Stimulated activated CD4-positive, alpha-beta T cell treated with anti-CD3 and anti-CD28 coated beads, Interleukin-12 subunit alpha, Interleukin-12 subunit beta, amount 100 ng/mL, for 4 hours (primary cell): Measurements from ENCODE around the gene WDR93.

Source experiments
- DNase-seq: peaks from one replicate; pipeline ENCODE4 v3.0.0-alpha.2; 2020

Gene WDR93

GRCh38 chr15:89690276-89691218, at the start of gene WDR93, which contains the start of gene PEX11A:
WDR93 (plus strand) TSS chr15:89690811; CDS start chr15:89701747, 10,936 bp downstream.
PEX11A (minus strand) TSS chr15:89690754; CDS start chr15:89690632, 122 bp downstream.
- DNase-seq = peak; percentile 77

GRCh38 chr15:89641053-89641452, 49.6 kb upstream of the WDR93 start:
- DNase-seq = no peak

DNA sequence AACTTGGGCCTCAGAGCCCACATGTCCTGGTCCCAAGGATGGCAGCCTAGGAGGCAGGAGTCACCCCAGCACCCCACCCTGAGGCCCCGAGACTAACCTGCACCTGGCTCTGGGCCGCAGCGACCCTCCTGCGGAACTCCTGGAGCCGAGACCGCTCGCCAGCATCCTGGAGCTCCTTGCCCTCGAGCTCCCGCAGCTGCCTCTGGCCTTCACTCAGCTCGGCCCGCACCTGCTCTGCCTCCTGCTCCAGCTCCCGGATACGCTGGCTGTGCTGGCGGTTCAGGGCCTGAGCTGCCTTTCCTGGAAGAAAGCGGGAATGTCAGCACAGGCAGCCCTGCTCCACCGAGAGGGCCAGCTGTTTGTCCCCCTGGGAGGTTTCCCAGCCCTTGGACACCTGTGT, 48.5 kb upstream of the WDR93 start:
- DNase-seq = no peak

- DNase-seq = no peak
Measured at GRCh38 chr15:89645680-89646079, 44.9 kb upstream of the WDR93 start.

DNA sequence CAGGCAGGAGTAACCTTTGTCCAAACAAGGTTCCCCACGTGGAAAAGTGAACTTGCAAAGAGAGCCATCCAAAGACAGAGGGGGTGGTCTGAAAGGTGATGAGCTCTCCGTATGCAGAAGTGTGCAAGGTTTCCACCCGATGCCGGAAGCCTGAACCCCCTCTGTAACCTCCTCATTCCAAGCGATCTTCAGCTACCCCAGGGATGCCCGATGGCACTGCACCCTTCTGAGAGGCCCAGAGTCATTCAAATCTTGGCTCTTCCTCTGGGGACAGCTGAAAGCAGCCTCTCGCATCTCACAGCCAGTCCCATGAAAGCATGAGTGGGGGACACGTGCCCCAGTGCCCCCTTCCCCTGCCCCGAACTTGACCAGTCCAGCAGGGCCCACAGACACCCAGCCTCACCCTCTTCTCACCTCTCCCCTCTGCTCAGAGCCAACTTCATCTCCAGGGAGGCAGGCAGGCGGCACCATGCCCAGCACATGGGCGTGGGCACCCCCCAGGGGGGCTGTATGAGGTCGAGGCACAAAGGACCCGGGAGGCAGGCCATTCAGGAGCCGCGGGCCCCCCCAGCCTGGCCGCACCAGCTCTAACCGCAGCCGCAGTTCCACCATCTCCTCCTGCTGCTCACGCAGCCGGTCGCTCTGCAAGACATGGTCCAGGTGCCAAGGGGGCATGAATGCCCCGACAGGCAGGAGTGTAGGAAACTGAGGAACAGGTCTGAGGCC, 44.0 kb upstream of the WDR93 start:
- DNase-seq = no peak

- peak; percentile 60 for DNase-seq
Measured at GRCh38 chr15:89647191-89647851, 43.3 kb upstream of the WDR93 start.

DNA sequence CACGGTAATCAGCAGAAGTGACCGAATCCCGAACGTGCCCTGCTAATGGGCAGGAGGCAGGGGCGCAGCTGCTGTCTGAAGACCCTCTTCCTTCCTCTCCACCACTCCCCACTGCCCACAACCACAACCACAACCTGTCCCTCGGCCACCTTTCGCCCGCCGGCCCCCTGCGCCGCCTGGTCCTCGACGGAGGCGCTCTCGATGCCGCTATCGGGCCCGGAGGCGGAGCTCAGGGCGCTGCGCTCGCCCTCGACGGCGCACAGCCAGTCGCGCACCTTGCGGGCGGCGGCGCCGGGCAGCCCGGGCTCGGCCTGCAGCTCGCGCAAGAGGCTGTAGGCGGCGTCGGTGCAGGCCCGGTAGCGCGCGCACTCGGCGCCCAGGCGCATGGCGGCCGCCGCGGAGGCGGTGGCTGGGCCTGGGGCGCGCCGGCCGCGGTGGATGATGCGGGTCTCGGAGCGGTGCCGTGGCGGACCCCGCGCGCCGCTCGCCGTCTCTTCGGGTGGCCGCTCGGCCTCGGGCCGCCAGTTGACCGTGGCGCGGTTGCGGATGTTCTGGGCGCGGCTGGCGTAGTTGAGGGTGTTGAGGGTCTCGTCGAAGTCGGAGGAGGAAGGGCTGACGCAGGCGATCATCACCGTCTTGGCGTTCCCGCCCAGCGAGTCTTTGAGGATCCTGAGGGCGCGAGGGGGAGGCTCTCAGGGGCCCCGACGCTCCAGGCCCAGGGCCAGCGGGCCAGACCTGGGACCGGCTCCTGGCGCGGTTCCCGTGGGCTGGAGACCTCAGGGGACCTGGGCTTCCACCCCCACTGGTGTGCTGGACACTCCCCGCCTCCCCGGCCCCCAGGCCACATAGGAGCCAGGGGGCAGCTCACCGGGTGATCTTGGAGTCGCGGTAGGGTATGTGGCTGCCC, 42.3 kb upstream of the WDR93 start:
- DNase-seq = no peak

GRCh38 chr15:89649013-89649625, 41.5 kb upstream of the WDR93 start:
- no peak for DNase-seq

GRCh38 chr15:89649716-89650115, 40.9 kb upstream of the WDR93 start:
- no peak for DNase-seq

GRCh38 chr15:89652131-89652530, 38.5 kb upstream of the WDR93 start:
- no peak for DNase-seq

DNA sequence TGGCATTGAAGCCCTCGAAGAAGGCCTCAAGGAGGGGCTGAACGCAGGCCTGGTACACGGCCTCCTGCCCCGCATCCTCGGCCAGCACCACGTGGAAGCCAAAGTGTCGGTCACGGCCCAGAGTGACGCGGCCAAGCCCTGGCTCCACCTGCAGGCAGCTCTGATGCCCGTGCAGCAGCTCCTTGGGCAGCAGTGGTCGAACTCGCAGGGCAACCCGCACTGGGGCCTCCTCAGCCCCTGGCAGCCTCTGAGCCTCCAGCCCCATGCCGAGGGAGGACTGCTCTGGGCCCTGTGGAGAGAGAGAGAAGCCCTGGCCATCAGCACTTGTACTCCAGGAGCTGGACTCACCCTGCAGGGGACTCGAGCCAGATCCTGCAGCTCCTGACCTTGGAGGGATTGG, 37.9 kb upstream of the WDR93 start:
- DNase-seq = no peak

GRCh38 chr15:89653578-89653977, 37.0 kb upstream of the WDR93 start:
- no peak for DNase-seq

DNA sequence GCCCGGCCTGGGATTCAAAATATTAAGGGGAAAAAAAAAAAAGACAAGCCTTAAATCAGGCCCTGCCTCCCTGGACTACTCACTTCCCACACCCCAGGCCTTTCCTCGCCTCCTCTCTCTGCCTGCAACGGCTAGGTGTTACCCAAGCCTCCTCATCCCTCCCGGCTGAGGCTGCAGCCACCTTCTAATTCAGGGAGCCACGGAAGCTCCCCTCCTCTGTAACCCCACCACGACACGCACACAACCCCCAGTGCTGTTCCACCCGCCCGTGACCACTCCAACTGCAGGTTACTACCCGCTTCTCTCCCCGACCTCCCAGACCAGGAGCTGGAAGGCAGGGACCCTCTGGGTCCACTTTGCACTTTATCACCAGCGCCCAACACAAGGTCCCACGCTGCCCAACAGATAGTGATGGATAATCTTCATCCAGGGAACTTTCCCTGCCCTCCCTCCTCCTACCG, 36.3 kb upstream of the WDR93 start:
- DNase-seq = no peak

- peak; percentile 18 for DNase-seq
Measured at GRCh38 chr15:89654847-89655805, 35.5 kb upstream of the WDR93 start, which contains the start of gene KIF7. KIF7 (minus strand) TSS chr15:89655467; CDS start chr15:89652930, 2,537 bp downstream.

GRCh38 chr15:89656116-89656815, 34.3 kb upstream of the WDR93 start:
- no peak for DNase-seq

- DNase-seq = no peak
Measured at GRCh38 chr15:89657686-89658200, 32.9 kb upstream of the WDR93 start.

DNA sequence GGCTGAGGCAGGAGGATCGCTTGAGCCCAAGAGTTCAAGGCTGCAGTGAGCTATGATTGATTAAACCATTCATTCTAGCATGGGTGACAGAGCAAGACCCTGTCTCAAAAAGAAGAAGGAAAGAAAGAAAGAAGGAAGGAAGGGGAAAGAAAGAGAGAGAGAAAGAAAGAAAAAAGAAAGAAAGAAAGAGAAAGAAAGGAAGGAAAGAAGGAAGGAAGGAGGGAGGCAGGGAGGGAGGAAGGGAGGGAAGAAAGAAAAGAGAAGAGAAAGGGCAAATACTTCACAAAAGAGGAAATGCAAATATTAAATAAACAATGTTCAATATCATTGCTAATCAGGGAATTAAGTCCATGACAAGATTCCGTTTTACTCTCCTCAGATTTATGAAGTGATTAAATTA, 31.3 kb upstream of the WDR93 start:
- no peak for DNase-seq

GRCh38 chr15:89660556-89660955, 30.1 kb upstream of the WDR93 start:
- no peak for DNase-seq

DNA sequence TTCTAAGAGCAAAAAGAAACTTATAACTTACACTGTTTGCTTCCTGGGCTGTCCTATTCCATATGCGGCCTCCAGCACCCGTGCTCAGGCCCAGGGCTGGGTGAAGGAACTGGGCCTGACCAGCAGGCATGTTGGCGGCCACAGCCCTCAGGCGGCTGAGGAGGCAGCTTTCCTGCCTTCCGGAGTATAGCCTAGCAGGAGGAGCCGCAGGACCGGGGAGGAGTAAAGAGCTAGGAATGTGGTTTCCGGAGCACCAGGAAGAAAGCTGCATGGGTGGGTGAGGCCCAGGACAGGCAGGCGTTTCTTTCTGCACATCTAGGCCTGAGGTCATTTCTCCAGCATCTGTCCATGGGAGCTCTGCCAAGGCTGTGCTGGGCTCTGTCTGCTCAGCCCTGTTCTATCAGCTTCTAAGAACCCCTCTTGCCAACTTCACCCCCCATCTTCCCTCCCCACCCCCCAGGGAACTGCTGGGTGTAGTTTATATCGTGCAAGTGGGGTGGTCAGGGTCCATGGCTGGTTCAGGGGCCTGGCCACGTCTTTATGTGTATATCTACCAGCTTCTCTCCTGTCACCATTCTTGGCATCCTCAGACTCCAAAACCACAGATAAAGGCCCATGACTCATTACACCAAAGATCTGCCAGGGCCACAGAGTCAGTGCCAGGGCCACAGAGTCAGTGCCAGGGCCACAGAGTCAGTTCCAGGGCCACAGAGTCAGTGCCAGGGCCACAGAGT, 27.6 kb upstream of the WDR93 start:
- no peak for DNase-seq
